ENCODE measurements around the gene ELF4. TPM values are rescaled to one million over a fixed set of nuclear protein-coding genes. Genes with fewer than 3 reads are reported as not detected.
"Not testable (repeated sequence)": the region's sequence is repeated elsewhere in the genome, so short reads cannot be mapped to it uniquely, and the experiment has no call there.

Gene ELF4
- total RNA-seq, 3 donors from 2014 or later, result 22.7 to 26.5 (median 23.0) TPM

DNA sequence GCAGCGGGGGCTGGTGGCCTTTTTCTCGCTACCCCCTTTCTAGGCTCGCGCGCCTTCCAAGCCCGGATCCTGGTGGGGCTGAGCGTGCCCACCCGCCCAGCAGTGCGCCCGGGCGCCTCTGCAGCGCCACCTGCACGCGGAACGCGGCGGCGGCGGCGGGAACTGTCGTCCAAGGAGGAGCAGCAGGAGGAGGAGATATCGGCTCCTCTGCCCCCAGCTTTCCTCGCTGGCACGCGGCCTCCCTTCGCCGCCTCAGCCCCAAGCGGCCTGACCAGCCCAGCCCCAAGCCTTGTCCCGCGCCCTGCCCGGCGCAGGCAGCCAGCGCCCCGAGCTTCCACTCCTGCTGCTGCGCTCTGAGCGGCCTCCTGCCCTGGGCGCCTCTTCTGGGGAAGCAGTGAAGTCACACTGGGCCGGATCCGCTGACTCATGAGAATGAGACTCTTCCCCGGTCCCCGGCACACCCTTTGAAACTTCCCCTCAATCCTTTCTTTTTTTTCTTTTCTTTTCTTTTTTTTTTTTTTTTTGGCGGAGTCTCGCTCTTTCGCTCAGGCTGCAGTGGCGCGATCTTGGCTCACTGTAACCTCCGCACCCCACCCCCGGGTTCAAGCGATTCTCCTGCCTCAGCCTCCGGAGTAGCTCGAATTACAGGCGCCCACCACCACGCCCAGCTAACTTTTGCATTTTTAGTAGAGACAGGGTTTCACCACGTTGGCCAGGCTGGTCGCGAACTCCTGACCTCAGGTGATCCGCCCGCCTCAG is 10.6 kb upstream of the ELF4 start:
- H3K4me1 Mint-ChIP-seq (ENCODE audit: low read depth), result peaks cover 16% of the 10 kb centered on the region
- no peaks in the 10 kb centered on the region for H3K27me3 Mint-ChIP-seq (ENCODE audit: low read depth)
- no peaks in the 10 kb centered on the region for H3K36me3 Mint-ChIP-seq (ENCODE audit: insufficient read depth)
- DNase-seq, result peak; percentile 61
- ATAC-seq, result peak; percentile 90 to 93
- H3K9me3 Mint-ChIP-seq, result no peaks in the 10 kb centered on the region
- H3K4me3 Mint-ChIP-seq, result peak overlapping the region; percentile 71

- no peaks in the 10 kb centered on the region for H3K9me3 Mint-ChIP-seq
- H3K36me3 Mint-ChIP-seq (ENCODE audit: insufficient read depth), result no peaks in the 10 kb centered on the region
- DNase-seq (peak; percentile 18), ATAC-seq (peak; percentile 28 to 39)
- H3K27me3 Mint-ChIP-seq (ENCODE audit: low read depth), result no peaks in the 10 kb centered on the region
- H3K4me1 Mint-ChIP-seq (ENCODE audit: low read depth), result peaks cover 16% of the 10 kb centered on the region
- peak overlapping the region; percentile 71 for H3K4me3 Mint-ChIP-seq
Observed at GRCh38 chrX:130120321-130120731, 10.0 kb upstream of the ELF4 start.

DNA sequence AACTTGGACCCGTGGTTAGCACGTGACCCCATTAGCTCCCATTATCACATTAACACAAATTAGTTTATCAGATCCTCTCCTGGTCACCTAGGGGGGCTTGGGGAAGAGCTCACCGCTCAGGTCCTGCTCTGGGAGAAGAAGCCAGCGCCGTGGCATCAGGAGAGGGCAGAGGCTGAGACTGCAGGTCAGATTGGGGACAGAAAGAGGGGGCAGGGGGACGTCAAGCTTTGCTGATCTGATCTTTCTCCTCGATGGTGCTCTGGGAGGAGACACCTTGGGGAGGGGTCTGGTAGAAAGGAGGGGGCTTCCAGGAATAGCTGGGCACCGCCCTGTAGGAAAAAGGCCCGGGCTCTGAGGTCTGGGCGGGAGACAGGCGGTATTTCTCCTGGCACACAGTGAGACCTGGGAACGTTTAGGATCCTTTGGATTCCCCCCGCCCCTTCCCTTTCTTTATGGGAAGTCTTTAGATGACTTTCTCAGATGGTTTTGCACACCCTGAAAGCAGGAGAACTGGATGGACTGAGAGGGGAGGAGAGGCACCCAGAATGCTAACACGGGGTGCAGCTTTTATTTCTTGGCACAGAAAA is 9.1 kb upstream of the ELF4 start:
- Mint-ChIP-seq H3K27me3 (ENCODE audit: low read depth) (no peaks in the 10 kb centered on the region), H3K4me3 (peak overlapping the region; percentile 42), H3K4me1 (ENCODE audit: low read depth) (peaks cover 16% of the 10 kb centered on the region), H3K9me3 (no peaks in the 10 kb centered on the region), H3K36me3 (ENCODE audit: insufficient read depth) (no peaks in the 10 kb centered on the region)
- no peak for DNase-seq
- no peak for ATAC-seq

- ATAC-seq, result peak in 1 of 2 donors; percentile 4
- no peak overlapping the region for H3K4me3 Mint-ChIP-seq
- peaks cover 19% of the 10 kb centered on the region for H3K4me1 Mint-ChIP-seq (ENCODE audit: low read depth)
- no peaks in the 10 kb centered on the region for H3K36me3 Mint-ChIP-seq (ENCODE audit: insufficient read depth)
- H3K9me3 Mint-ChIP-seq, result no peaks in the 10 kb centered on the region
- H3K27me3 Mint-ChIP-seq (ENCODE audit: low read depth), result no peaks in the 10 kb centered on the region
- no peak for DNase-seq
Observed at GRCh38 chrX:130118441-130119311, 8.4 kb upstream of the ELF4 start.

DNA sequence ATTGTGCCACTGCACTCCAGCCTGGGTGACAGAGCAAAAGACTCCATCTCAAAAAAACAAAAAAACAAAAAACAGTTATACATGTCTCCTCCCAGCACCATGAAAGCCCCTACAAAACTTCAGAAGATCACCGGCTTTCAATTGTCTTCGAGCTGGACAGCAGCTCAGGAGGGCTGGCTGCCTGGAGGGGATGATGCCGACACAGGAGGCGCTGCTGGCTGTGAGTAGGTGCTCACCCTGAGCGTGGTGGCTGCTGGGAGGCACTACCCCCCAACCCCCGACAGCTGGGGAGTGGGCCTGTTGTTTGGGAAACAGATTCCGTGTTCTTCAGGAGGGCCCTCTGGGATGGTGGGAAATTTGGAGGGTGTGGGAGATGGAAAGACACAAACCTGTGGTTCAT is 6.9 kb upstream of the ELF4 start:
- peaks cover 19% of the 10 kb centered on the region for H3K4me1 Mint-ChIP-seq (ENCODE audit: low read depth)
- H3K4me3 Mint-ChIP-seq, result no peak overlapping the region
- H3K36me3 Mint-ChIP-seq (ENCODE audit: insufficient read depth), result no peaks in the 10 kb centered on the region
- no peak for DNase-seq
- no peaks in the 10 kb centered on the region for H3K9me3 Mint-ChIP-seq
- H3K27me3 Mint-ChIP-seq (ENCODE audit: low read depth), result no peaks in the 10 kb centered on the region
- no peak for ATAC-seq

DNA sequence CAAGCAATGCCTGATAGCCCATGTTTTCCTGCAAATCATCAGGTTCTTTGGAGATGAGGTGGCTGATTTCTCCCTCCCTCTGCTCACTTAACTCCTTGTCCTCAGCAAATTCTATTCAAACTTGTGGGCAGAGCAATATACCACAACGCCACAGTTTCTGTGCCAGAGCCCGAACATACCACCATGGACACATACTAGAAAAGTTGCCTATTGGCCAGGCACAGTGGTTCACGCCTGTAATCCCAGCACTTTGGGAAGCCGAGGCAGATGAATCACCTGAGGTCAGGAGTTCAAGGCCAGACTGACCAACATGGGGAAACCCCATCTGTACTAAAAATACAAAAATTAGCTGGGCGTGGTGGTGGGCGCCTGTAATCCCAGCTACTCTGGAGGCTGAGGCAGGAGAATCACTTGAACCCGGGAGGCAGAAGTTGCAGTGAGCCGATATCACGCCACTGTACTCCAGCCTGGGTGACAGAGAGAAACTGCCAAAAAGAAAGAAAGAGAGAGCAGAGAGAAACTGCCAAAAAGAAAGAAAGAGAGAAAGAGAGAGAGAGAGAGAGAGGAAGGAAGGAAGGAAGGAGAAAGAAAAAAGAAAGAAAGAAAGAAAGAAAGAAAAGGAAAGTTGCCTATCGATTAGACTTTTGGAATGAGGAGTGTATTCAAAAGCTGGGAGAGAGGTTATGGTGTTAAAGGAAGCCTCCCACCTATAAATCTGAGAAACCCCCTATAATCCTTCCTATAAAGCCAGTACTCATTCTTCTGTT is 5.0 kb upstream of the ELF4 start:
- not testable (repeated sequence) for H3K36me3 Mint-ChIP-seq (ENCODE audit: insufficient read depth); H3K4me3 Mint-ChIP-seq; ATAC-seq; DNase-seq; H3K9me3 Mint-ChIP-seq; H3K27me3 Mint-ChIP-seq (ENCODE audit: low read depth)
- H3K4me1 Mint-ChIP-seq (ENCODE audit: low read depth), result peaks cover 20% of the 10 kb centered on the region

DNA sequence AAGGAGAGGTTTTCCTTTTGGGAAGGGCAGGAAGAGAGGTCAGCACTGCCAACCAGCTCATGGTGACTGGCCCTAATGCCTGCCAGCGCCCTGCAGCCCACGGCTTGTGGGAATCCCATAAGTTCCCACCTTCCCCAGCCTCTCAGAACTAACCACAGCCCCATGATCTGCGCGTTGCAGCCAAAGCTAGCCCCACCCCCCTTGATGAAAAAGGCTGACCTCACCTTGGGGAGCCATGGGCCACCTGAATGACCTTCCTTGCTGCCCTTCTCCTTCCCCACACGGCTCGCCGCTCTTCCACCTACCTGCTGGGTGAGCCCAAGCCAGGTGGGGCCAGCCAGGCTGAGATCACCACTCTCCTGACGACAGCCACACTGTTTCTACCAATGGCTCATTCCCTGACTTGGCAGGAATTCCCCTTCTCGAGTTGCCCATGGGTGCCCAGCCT is 3.9 kb upstream of the ELF4 start:
- Mint-ChIP-seq H3K27me3 (ENCODE audit: low read depth) (no peaks in the 10 kb centered on the region), H3K4me3 (no peak overlapping the region), H3K36me3 (ENCODE audit: insufficient read depth) (no peaks in the 10 kb centered on the region), H3K9me3 (no peaks in the 10 kb centered on the region), H3K4me1 (ENCODE audit: low read depth) (peaks cover 14% of the 10 kb centered on the region)
- ATAC-seq, result no peak
- DNase-seq, result no peak

GRCh38 chrX:130111220-130112154 is 1.2 kb upstream of the ELF4 start:
- peak in 1 of 2 donors; percentile 2 for ATAC-seq
- Mint-ChIP-seq H3K4me1 (ENCODE audit: low read depth) (peaks cover 18% of the 10 kb centered on the region), H3K36me3 (ENCODE audit: insufficient read depth) (no peaks in the 10 kb centered on the region), H3K27me3 (ENCODE audit: low read depth) (no peaks in the 10 kb centered on the region), H3K9me3 (no peaks in the 10 kb centered on the region), H3K4me3 (peak overlapping the region; percentile 49)
- DNase-seq, result no peak

GRCh38 chrX:130109429-130110378 is 593 bp downstream of the ELF4 start:
- Mint-ChIP-seq H3K9me3 (no peaks in the 10 kb centered on the region), H3K27me3 (ENCODE audit: low read depth) (no peaks in the 10 kb centered on the region), H3K36me3 (ENCODE audit: insufficient read depth) (no peaks in the 10 kb centered on the region), H3K4me1 (ENCODE audit: low read depth) (peaks cover 29% of the 10 kb centered on the region), H3K4me3 (peak overlapping the region; percentile 90)
- DNase-seq (no peak), ATAC-seq (peak; percentile 20 to 35)

DNA sequence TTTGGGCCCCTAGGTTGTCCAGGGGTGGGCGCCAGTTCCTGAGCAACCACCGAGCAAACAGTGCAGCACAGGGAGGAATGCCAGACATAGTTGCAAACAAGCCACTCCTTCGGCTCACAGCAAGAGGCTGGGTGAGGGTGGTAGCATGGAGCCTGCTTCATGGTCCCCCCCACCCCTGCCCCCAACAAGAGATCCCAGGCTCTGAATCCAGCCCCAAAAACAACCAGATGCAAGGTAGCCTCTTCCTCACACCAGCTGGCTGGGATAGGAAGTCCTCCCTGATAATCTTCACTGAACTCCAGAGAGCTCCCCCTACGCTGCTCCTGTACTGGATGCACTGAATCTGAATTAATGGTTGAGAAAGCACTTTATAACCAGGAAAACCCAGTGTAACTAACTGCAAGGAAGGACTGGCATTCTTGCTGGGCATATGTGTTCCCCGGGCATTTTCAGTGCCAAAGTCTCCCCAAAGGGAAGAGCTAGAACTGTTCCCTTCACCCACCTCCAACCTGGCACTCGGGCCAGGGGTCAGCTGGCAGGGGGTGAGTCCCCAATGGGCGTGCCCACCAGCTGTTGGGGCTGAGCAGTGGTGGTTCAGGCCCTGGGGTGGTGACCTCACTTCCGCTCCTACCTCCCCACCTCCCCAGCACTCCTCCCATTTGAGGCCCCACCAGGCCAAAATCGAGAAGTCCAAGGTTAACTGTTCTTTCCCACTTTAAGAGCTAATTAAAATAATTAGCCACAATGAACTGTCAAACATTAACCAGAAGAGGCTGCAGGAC is 1.5 kb downstream of the ELF4 start:
- no peak for DNase-seq
- Mint-ChIP-seq H3K4me1 (ENCODE audit: low read depth) (peaks cover 36% of the 10 kb centered on the region), H3K4me3 (peak overlapping the region; percentile 90), H3K36me3 (ENCODE audit: insufficient read depth) (no peaks in the 10 kb centered on the region), H3K27me3 (ENCODE audit: low read depth) (no peaks in the 10 kb centered on the region), H3K9me3 (no peaks in the 10 kb centered on the region)
- peak; percentile 44 to 47 for ATAC-seq

- Mint-ChIP-seq H3K4me1 (ENCODE audit: low read depth) (peaks cover 49% of the 10 kb centered on the region), H3K36me3 (ENCODE audit: insufficient read depth) (peaks cover 2% of the 10 kb centered on the region), H3K4me3 (no peak overlapping the region), H3K9me3 (no peaks in the 10 kb centered on the region), H3K27me3 (ENCODE audit: low read depth) (no peaks in the 10 kb centered on the region)
- ATAC-seq (no peak), DNase-seq (no peak)
Observed at GRCh38 chrX:130106071-130106470, 4.2 kb downstream of the ELF4 start.

- ATAC-seq (no peak), DNase-seq (no peak)
- H3K36me3 Mint-ChIP-seq (ENCODE audit: insufficient read depth), result peaks cover 2% of the 10 kb centered on the region
- peaks cover 57% of the 10 kb centered on the region for H3K4me1 Mint-ChIP-seq (ENCODE audit: low read depth)
- no peak overlapping the region for H3K4me3 Mint-ChIP-seq
- no peaks in the 10 kb centered on the region for H3K27me3 Mint-ChIP-seq (ENCODE audit: low read depth)
- no peaks in the 10 kb centered on the region for H3K9me3 Mint-ChIP-seq
Observed at GRCh38 chrX:130105244-130105643, 5.1 kb downstream of the ELF4 start.

Measured in activated T-cell treated with anti-CD3 and anti-CD28 coated beads, Interleukin-2, amount 50 U/mL, for 4 hours (primary cell).